Left ventricle myocardium inferior (tissue), 1 donor: Measurements from ENCODE around the gene HSD17B1. TPM values are rescaled to one million over a fixed set of nuclear protein-coding genes. Genes with fewer than 3 reads are reported as not detected.

Experiments
- DNase-seq: peaks from one replicate; pipeline ENCODE4 v3.0.0-alpha.2; 2020
- H3K27ac ChIP-seq: fragments of 200-600 bp; replicated peaks from 2 replicates; pipeline ENCODE4 v1.8.0; 2021
- H3K27me3 ChIP-seq: fragments of 200-600 bp; 2 replicates; pipeline ENCODE4 v1.8.0; 2021; ENCODE audit warnings: low read depth
- H3K36me3 ChIP-seq: fragments of 200-600 bp; 2 replicates; pipeline ENCODE4 v1.8.0; 2021
- H3K4me1 ChIP-seq: fragments of 200-600 bp; 2 replicates; pipeline ENCODE4 v1.8.0; 2021
- H3K4me3 ChIP-seq: fragments of 200-600 bp; 2 replicates; pipeline ENCODE4 v1.8.0; 2021; ENCODE audit warnings: mild to moderate bottlenecking, moderate library complexity
- H3K9me3 ChIP-seq: fragments of 200-600 bp; replicated peaks from 2 replicates; pipeline ENCODE4 v1.8.0; 2021
- intact Hi-C: fragments of 100-400 bp; cut with micrococcal nuclease; formaldehyde crosslinking; loops from one replicate; pipeline ENCODE4 v1.11.0; 2022
- total RNA-seq: library from RNA; stranded (reverse); fragmentation: NEBNext Ultra II Directional; extraction: Animal tissue kit (Norgen Biotek cat#: 25700); gene quantifications from one replicate; pipeline ENCODE4 v1.2.1, GENCODE V29; 2021
- TF ChIP-seq, protein P1 (sequence below): fragments of 200-600 bp; IDR thresholded peaks from 2 replicates; pipeline ENCODE4 v1.8.0; 2021; ENCODE audit warnings: antibody characterized with exemption, mild to moderate bottlenecking, borderline replicate concordance
- donor health status: DM: no; HTN: yes; CAD: no; lungs with severe emphysema.

HSD17B1 gene
- total RNA-seq, 1 donor from 2014 or later = 0.99 TPM

GRCh38 chr17:42586514-42587230, 33.9 kb downstream of the HSD17B1 start:
- TF ChIP-seq, protein P1, sequence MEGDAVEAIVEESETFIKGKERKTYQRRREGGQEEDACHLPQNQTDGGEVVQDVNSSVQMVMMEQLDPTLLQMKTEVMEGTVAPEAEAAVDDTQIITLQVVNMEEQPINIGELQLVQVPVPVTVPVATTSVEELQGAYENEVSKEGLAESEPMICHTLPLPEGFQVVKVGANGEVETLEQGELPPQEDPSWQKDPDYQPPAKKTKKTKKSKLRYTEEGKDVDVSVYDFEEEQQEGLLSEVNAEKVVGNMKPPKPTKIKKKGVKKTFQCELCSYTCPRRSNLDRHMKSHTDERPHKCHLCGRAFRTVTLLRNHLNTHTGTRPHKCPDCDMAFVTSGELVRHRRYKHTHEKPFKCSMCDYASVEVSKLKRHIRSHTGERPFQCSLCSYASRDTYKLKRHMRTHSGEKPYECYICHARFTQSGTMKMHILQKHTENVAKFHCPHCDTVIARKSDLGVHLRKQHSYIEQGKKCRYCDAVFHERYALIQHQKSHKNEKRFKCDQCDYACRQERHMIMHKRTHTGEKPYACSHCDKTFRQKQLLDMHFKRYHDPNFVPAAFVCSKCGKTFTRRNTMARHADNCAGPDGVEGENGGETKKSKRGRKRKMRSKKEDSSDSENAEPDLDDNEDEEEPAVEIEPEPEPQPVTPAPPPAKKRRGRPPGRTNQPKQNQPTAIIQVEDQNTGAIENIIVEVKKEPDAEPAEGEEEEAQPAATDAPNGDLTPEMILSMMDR = no peak
- Histone ChIP-seq H3K27me3 (no peaks in the 10 kb centered on the region), H3K27ac (peak overlapping the region; percentile 42), H3K9me3 (no peaks in the 10 kb centered on the region), H3K4me3 (no peak overlapping the region), H3K36me3 (peaks cover 96% of the 10 kb centered on the region), H3K4me1 (peaks cover 39% of the 10 kb centered on the region)
- no peak for DNase-seq
- intact Hi-C loops = no loop called here

DNA sequence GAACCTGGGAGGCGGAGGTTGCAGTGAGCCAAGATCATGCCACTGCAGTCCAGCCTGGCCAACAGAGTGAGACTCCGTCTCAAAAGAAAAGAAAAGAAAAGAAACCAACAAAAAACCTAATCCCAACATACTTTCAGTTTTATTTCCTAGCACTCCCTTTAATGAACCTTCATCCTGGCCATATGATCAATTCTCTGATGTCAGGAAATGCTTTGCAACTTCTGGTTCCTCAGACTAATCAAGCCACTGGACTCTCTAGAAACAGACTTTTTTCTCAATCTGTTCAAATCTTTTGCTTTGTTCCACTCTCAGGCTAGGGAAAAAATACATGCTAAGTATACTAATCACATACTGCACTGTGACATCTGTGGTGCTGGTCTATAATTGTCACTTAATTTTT, 38.2 kb downstream of the HSD17B1 start:
- Histone ChIP-seq H3K27me3 (no peaks in the 10 kb centered on the region), H3K9me3 (no peaks in the 10 kb centered on the region), H3K4me1 (peaks cover 23% of the 10 kb centered on the region), H3K36me3 (peaks cover 62% of the 10 kb centered on the region), H3K27ac (no peak overlapping the region), H3K4me3 (no peak overlapping the region)
- no peak for DNase-seq
- intact Hi-C loops = no loop called here
- TF ChIP-seq, protein P1 = no peak

DNA sequence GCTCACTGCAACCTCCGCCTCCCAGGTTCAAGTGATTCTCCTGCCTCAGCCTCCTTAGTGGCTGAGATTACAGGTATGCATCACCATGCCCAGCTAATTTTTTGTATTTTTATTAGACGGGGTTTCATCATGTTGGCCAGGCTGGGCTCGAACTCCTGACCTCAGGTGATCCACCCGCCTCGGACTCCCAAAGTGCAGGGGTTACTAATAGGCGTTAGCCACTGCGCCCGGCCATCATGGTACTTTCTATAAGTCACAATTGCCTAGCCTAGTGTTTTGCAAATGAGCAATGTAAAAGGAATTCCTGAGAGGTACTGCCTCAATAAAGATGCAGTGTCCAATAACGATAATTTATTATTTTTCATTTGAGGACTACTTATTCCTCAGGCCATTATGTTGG, 38.7 kb downstream of the HSD17B1 start:
- DNase-seq = no peak
- Histone ChIP-seq H3K9me3 (no peaks in the 10 kb centered on the region), H3K27ac (no peak overlapping the region), H3K4me3 (no peak overlapping the region), H3K4me1 (peaks cover 18% of the 10 kb centered on the region), H3K27me3 (no peaks in the 10 kb centered on the region), H3K36me3 (peaks cover 57% of the 10 kb centered on the region)
- intact Hi-C loops = no loop called here
- TF ChIP-seq, protein P1 = no peak

DNA sequence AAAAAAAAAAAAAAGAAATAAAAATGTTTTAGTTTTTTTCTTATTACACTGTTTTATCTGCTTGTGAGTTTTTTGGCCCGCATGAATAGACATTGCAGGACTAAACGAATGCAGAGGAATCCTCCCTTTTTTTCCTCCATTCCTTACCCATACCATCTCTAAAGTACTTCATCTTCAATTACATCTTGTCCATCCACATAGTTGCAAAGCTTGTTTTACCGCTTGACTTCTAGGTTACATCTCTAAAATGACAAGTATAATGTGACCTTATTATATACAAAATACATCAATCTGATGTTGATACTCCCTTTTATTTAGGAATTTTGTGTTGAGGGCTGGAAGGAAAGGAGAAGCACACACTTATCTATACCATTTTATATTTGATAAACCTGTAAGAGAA, 43.7 kb downstream of the HSD17B1 start:
- TF ChIP-seq, protein P1 = no peak
- H3K27ac ChIP-seq = no peak overlapping the region
- intact Hi-C loops = no loop called here
- no peak overlapping the region for H3K4me3 ChIP-seq
- H3K27me3 ChIP-seq = no peaks in the 10 kb centered on the region
- peaks cover 17% of the 10 kb centered on the region for H3K4me1 ChIP-seq
- DNase-seq = no peak
- no peaks in the 10 kb centered on the region for H3K9me3 ChIP-seq
- peaks cover 12% of the 10 kb centered on the region for H3K36me3 ChIP-seq

DNA sequence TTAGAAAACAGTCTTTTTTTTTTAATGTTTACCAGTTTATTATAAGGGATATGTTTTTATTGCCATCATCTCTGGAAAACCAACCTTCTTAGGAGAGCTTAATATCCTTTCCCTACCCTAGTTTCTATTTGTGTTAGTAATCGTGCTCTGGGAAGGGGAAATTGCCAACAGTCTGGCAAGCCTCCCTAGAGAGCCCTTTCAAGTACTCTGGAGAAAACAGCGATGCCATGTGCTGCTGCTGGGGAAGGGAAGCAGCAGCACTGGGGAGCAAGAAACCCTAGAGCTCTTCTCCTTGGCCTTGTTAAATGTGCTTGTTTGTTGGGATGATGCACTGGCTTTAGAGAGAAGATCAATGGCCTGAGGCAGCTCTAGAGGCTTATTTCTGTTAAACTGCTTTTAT, 46.2 kb downstream of the HSD17B1 start:
- Histone ChIP-seq H3K27ac (peak overlapping the region; percentile 42), H3K36me3 (peaks cover 6% of the 10 kb centered on the region), H3K27me3 (no peaks in the 10 kb centered on the region), H3K4me1 (peaks cover 28% of the 10 kb centered on the region), H3K4me3 (no peak overlapping the region), H3K9me3 (no peaks in the 10 kb centered on the region)
- TF ChIP-seq, protein P1 = no peak
- DNase-seq = peak; percentile 24
- intact Hi-C loops = no loop called here
